Activated CD8-positive, alpha-beta memory T cell treated with anti-CD3 and anti-CD28 coated beads for 36 hours (primary cell): Measurements from ENCODE around the gene CCDC194. TPM values are rescaled to one million over a fixed set of nuclear protein-coding genes. Genes with fewer than 3 reads are reported as not detected.

Experiments used
- CTCF ChIA-PET: fragments of 350-600 bp; sonication (Branson Sonifier 250); formaldehyde crosslinking; loops from one replicate; lab custom pipeline; 2021; ENCODE audit warnings: antibody characterized with exemption; lab: Charles Lee
- POLR2A ChIA-PET: fragments of 350-600 bp; sonication (Branson Sonifier 250); formaldehyde crosslinking; loops from one replicate; lab custom pipeline; 2021; ENCODE audit warnings: antibody characterized with exemption; lab: Charles Lee
- total RNA-seq, 2 experiments: library from RNA; stranded (reverse); gene quantifications; one replicate each; pipeline ENCODE4 v1.2.3, GENCODE V29; 2021

Gene CCDC194
- total RNA-seq, 2 experiments from 2014 or later, result 1.3 to 1.4 TPM

DNA sequence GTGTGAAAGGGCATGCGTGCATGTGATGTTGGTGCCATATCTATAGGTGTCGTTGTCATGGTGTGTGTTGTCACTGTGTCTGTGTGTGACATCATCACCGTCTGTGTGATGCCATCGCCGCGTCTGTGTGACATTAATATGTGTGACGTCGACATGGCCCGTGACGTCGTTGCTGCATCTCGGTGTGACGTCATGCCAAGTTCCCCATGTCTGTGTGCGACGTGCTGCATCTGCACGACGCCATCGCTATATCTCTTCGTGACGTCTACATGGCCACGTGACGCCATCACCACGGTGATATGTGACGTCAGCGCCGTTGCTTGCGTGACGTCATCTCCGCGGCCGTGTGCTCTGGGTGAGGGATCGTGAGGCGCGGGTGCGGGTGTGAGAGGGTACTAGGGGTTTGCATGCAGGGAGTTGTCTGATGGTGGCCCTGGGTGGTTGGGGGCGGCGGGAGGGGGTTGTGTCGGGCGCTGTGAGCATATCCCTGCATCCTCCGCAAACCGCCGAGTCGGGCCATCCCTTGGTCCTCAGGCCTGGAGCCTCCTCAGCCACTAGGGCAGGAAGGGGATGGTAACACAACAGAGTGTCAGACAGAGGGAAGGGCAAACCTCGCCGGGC lies 42.1 kb downstream of the CCDC194 start:
- ChIA-PET CTCF (no interaction called here), POLR2A (no interaction called here)

DNA sequence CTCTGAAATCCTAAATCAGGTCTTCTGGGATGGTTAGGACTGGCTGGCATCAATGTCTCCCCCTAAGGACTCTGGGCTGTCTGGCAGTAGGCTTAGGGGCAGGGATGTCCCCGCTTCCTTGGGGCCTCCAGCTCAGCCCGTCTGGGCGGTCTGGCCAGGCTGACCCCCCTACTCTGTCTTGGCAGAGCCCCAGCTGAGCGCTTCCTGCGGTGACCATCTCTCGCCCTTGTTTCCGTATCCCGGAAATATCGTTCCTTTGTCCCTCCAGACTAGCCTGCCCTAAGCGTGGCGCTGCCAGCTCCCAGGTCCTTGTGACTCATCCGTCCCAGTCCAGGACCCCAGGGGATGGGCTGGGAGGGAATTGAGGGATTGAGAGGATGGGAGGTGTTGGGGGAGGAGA lies 45.3 kb downstream of the CCDC194 start:
- POLR2A ChIA-PET, result no interaction called here
- CTCF ChIA-PET, result interaction anchor here (1.2 kb wide), 1 partner anchor 37 kb away, joined by 3 read pairs; no protein-coding TSS in a partner anchor

DNA sequence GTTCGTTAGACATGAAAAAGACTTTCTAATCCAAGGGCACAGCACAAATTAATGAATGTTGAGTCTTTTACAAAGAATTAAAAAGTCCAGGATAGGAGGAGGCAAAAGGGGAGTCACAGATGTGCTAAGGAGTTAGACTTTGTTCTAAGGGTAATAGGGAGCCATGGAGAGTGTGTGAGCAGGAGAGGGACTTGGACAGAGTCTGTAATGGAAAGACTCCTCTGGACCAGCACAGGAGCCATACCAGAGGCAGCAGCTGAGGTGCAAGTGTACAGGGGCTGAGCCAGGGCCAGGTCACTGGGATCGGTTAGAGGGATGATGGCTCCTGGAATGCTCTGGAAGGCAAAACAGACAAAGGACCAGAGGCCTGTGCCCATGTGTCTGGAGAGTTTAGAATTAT lies 46.1 kb downstream of the CCDC194 start:
- POLR2A ChIA-PET, result no interaction called here
- CTCF ChIA-PET, result interaction anchor here (0.7 to 1.4 kb wide), 2 partner anchors 38 to 1049 kb away, joined by 3 to 8 read pairs; no protein-coding TSS in a partner anchor

DNA sequence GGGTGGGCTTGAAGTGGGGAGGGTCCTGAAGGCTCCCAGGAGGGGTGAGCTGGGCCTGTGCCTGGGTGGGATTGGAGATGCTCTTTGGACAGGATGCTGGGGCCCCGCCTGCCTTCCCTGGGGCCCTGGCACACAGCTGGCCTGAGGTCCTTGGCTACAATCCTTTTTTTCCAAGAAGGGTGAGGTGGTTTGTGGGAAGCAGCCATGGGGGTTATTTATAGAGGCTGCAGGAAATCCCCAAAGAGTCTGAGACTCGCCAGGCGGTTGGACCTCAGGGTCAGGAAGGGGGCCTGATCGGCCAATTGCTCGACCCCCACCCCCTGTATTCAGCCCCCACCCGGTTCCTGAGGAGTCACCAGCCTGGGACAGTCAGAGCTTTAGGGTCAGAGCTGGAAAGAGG lies 46.6 kb downstream of the CCDC194 start:
- ChIA-PET POLR2A (no interaction called here), CTCF (interaction anchor here (1.0 to 1.4 kb wide), 2 partner anchors 39 to 43 kb away, joined by 3 to 8 read pairs; no protein-coding TSS in a partner anchor)

DNA sequence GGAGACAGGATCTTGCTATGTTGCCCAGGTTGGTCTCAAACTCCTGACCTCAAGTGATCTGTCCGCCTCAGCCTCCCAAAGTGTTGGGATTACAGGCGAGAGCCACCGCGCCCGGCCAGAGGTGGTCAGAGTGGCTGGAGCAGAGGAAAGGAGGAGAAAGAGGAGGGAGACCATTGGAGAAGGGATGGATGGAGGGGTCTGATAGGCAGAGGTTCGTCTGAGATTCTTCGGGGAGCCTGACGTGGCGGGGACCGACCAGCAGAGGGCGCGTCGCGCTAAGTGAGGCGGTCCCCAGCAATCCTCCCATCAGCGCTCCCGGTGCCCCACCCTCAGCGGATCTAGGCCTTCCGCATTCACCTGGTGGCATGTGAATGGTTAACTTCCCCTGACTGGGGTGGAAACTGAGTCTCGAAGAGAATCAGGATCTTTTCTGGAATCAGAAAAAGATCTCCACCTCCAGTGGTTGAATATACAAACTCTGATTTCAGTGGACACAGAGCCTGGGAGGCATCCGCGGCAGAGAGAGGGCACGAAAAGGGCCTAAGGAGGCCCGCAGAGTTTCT lies 47.8 kb downstream of the CCDC194 start:
- ChIA-PET POLR2A (no interaction called here), CTCF (interaction anchor here (0.5 to 1.5 kb wide), 4 partner anchors 11 to 75 kb away, joined by 3 to 6 read pairs (median 4); no protein-coding TSS in a partner anchor)

DNA sequence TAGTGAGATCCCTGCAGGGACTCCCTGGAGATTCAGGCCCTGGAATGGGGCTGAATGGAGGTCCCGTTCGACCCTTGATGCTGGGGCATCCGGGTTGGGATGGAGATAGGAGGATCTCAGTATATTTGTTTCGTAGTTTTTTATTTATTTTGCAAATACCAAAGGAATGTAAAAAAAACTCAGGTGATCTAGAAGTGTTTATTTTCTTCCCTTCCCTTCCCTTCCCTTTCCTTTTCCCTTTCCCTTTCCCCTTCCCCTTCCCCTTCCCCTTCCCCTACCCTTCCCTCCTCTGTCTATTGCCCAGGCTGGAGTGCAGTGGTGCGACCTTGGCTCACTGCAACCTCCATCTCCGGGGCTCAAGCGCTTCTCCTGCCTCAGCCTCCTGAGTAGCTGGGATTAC lies 52.2 kb downstream of the CCDC194 start:
- CTCF ChIA-PET, result interaction anchor here (1.0 to 2.3 kb wide), 2 partner anchors 44 to 45 kb away, joined by 5 to 9 read pairs; no protein-coding TSS in a partner anchor
- POLR2A ChIA-PET, result no interaction called here

DNA sequence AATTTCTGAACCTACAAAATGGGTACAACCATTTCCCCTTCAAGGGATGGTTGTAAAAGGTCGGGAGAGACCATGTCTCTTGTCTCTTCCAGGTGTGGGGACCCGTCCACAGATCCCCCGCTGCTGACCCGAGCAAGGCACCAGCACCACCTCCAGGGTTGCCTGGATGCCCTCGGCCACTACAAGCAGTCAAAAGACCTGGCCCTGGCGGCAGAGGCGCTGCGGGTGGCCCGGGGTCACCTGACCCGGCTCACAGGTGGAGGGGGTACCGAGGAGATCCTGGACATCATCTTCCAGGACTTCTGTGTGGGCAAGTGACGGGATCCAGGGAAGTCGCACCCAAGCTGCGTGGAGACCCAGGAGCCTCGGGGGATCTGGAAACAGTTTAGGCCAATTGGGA lies 52.6 kb downstream of the CCDC194 start:
- CTCF ChIA-PET, result interaction anchor here (0.5 to 1.7 kb wide), 3 partner anchors 36 to 78 kb away, joined by 3 to 5 read pairs (median 3); partner anchors contain the start of gene MVB12A
- POLR2A ChIA-PET, result no interaction called here

DNA sequence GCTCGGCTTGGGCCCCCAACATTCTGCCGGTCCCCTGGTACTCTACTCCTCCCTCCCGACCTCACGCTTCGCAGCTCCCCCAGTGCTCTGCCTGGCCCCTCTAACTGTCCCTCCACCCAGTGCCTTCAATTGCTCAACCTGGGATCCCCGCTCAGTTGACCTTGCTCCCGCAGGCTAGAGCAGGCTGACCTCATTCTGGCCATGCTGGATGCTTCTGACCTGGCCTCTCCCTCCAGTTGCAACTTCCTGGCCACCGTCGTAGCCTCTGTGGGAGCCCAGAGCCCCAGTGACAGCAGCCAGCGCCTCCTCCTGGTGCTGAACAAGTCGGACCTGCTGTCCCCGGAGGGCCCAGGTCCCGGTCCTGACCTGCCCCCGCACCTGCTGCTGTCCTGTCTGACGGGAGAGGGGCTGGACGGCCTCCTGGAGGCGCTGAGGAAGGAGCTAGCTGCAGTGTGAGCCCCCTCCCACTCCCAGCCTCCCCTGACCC lies 53.1 kb downstream of the CCDC194 start:
- CTCF ChIA-PET, result interaction anchor here (0.5 to 1.7 kb wide), 2 partner anchors 36 to 78 kb away, joined by 3 read pairs; partner anchors contain the start of gene MVB12A
- POLR2A ChIA-PET, result no interaction called here

Other genes starting within 250 kb of the CCDC194 start
- 10 to 100 TPM; 25.7 to 26.4 TPM for gene USE1, start 178.8 kb downstream of the CCDC194 start, total RNA-seq
- gene OCEL1, start 168.0 kb downstream of the CCDC194 start, total RNA-seq, result 10 to 100 TPM; 20.4 to 22.9 TPM
- gene NR2F6, start 148.3 kb downstream of the CCDC194 start, total RNA-seq, result 10 to 100 TPM in 1 of 2 experiments, 1 to 10 TPM in 1; 9.7 to 10.3 TPM
- under 1 TPM in 1 of 2 experiments, not detected in 1; 0.06 TPM for gene USHBP1, start 129.5 kb downstream of the CCDC194 start, total RNA-seq
- 100 to 1,000 TPM; 129 to 131 TPM for gene BABAM1, start 126.8 kb downstream of the CCDC194 start, total RNA-seq
- 10 to 100 TPM; 20.6 to 21.0 TPM for gene ANKLE1, start 112.3 kb downstream of the CCDC194 start, total RNA-seq
- 1 to 10 TPM; 4.9 to 5.6 TPM for gene ABHD8, start 90.8 kb downstream of the CCDC194 start, total RNA-seq
- gene MRPL34, start 88.3 kb downstream of the CCDC194 start, total RNA-seq, result 100 to 1,000 TPM; 126 to 132 TPM
- gene DDA1, start 84.6 kb downstream of the CCDC194 start, total RNA-seq, result 10 to 100 TPM; 44.1 to 45.9 TPM
- gene ANO8, start 59.3 kb downstream of the CCDC194 start, total RNA-seq, result 1 to 10 TPM; 3.2 TPM
- 10 to 100 TPM; 55.8 to 56.8 TPM for gene GTPBP3, start 56.6 kb downstream of the CCDC194 start, total RNA-seq
- gene PLVAP, start 16.9 kb downstream of the CCDC194 start, total RNA-seq, result not detected
- 100 to 1,000 TPM; 121 to 126 TPM for gene BST2, start 11.4 kb upstream of the CCDC194 start, total RNA-seq
- 10 to 100 TPM; 36.1 to 38.2 TPM for gene MVB12A, start 25.9 kb upstream of the CCDC194 start, total RNA-seq
- not detected for gene TMEM221, start 54.5 kb upstream of the CCDC194 start, total RNA-seq
- not detected for gene NXNL1, start 66.7 kb upstream of the CCDC194 start, total RNA-seq
- gene SLC27A1, start 76.3 kb upstream of the CCDC194 start, total RNA-seq, result 1 to 10 TPM; 2.5 to 3.2 TPM
- gene PGLS, start 117.5 kb upstream of the CCDC194 start, total RNA-seq, result 10 to 100 TPM; 57.9 to 61.9 TPM
- 100 to 1,000 TPM in 1 of 2 experiments, 10 to 100 TPM in 1; 97.2 to 100 TPM for gene COLGALT1, start 161.5 kb upstream of the CCDC194 start, total RNA-seq